HG03175 (cell line): ENCODE data around the gene ERICH6B.

Source experiments
- ATAC-seq: cut with Tn5 transposase; IDR thresholded peaks from one replicate; pipeline ENCODE4 v1.9.1; 2021; ENCODE audit warnings: mild to moderate bottlenecking, moderate library complexity; ENCODE audit not compliant: unreplicated experiment

The ERICH6B gene

DNA sequence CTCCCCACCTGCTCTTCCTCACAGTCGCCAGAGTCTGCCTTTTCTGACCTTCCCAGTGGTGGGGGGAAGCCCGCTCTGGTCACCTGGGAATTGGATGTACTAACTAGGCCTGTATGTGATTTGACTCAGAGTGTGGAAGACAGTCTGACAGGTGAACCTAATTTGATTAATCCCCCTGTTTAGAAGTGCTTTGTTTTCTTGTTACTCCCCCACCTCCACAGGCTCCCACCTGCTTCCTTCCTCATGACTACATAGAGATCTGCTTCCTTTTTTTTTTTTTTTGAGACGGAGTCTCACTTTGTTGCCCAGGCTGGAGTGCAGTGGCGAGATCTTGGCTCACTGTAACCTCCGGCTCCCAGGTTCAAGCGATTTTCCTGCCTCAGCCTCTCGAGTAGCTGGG, 106.8 kb downstream of the ERICH6B start:
- no peak for ATAC-seq

DNA sequence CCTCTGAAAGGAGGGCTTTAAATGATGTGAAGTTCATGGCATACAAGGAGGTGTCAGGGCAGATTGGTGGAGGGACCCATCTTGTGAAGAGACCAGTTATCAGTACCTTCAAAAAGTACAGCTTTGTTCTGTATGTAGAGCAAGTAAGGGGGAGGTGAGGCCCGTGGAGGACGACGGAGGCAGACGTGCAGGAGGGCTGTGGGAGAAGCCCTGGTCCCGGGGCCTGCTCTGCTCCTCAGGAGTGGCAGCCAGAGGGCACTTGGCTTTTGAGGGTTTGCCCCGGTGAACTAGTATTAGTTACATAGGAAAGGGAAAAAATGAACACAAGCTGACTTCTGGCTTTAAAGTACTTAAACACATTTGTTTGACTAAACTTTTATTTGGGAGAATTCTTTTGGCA, 108.7 kb downstream of the ERICH6B start:
- ATAC-seq: no peak

- ATAC-seq: no peak
Observed at GRCh38 chr13:45503658-45504057, 111.9 kb downstream of the ERICH6B start.

GRCh38 chr13:45501175-45501526, 114.4 kb downstream of the ERICH6B start:
- no peak for ATAC-seq

DNA sequence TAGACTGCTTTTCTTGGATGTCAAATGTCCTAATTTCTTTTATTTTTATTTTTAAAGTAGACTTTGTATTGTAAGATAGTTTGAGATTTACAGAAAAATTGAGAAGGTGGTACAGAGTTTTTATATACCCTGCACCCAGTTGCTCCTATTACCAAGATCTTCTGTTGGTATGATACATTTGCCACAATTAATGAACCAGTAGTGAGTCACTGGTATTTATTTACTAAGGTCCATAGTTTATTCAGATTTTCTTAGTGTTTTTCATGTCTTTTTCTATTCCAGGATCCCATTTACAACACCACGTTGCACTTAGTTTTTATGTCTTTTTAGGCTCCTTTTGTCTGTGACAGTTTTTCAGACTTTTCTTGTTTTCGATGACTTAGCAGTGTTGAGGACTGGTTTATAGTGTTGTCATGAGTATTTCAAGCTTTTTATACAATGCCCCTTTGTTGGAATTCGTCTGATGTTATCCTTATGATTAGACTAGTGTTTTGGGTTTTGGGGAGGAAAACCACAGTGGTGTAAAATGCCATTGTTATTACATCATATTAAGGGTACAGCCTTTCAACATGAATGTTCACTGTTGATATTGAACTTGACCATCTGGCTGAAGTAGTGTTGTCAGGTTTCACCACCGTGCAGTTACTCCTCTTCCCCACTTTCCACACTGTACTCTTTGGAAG, 114.9 kb downstream of the ERICH6B start:
- no peak for ATAC-seq

GRCh38 chr13:45496942-45497341, 118.6 kb downstream of the ERICH6B start:
- ATAC-seq: no peak

DNA sequence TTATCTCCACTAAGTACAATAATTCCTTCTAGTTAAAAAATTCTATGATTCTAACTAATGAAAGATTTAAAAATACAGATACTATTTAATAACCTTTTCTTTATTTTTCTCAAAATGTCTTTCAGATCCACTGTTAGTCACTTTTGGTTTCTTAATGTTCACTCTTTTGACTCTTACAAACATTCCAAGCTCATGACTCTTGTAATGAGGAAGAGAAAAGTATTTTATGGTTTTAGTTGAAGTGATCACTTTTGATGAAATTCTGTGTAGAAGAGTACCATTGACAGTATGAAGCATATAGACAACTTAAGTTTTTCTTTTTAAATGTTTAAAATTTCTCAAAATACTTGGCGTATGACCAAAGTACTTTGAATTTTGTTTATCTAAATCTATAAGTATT, 123.0 kb downstream of the ERICH6B start:
- ATAC-seq: no peak
